Hematopoietic multipotent progenitor cell (in vitro differentiated cells): ENCODE results near the gene GLIPR2. TPM values are rescaled to one million over a fixed set of nuclear protein-coding genes. Genes with fewer than 3 reads are reported as not detected.
A peak's percentile ranks its signal among the peaks of the same experiment; 100 is the strongest.
"Not testable (repeated sequence)": the region's sequence is repeated elsewhere in the genome, so short reads cannot be mapped to it uniquely, and the experiment has no call there.

Source experiments
- DNase-seq, 3 donors: peaks; one replicate each; pipeline ENCODE4 v3.0.0-alpha.2; 2011 to 2015; ENCODE audit warnings: low read depth in 2 of 3, low spot score in 2 of 3
- total RNA-seq: library from RNA; depleted of rRNA; stranded (reverse); fragments of >200 nt; gene quantifications from one replicate; pipeline ENCODE4 v1.2.3, GENCODE V29; 2012

GLIPR2 gene
- total RNA-seq, 1 donor: 38.2 TPM

DNA sequence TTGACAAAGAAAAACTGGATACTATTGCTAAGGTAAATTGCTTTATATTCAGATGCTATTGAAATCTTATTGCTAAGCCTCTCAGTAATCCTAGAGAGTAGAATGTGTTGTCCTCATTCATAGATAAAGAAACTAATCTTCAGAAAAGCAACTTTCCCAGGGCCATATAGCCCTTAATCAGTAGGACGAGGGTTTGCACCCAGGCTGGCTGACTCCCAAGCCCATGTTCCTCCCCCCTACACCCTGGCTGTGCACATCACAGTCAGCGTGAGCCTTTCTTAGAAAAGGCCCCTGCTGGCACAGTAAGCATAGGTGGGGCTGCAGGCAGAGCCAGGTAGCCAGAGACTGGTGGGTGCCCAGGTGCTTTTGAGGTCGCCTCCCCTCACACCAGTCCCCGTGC lies 15.8 kb upstream of the GLIPR2 start:
- DNase-seq: no peak

DNA sequence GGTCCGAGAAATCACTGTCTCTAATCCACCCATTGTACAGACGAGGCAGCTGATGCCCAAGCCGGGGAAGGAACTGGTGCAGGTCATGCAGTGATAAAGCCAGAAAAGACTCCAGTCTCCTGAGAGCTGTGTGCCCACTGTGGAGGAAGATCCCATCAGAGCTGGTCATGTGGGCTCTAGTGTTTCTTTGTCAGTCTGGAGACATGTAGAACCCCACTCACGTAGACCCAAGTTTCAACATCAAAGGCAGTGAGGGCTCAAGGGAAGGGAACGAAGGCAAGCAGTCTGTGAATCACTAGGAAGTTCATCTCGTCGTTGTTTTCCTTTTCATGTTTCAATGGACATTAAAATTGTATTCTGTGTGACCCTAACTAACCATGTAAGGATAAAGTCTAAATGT lies 14.6 kb upstream of the GLIPR2 start:
- no peak for DNase-seq

DNA sequence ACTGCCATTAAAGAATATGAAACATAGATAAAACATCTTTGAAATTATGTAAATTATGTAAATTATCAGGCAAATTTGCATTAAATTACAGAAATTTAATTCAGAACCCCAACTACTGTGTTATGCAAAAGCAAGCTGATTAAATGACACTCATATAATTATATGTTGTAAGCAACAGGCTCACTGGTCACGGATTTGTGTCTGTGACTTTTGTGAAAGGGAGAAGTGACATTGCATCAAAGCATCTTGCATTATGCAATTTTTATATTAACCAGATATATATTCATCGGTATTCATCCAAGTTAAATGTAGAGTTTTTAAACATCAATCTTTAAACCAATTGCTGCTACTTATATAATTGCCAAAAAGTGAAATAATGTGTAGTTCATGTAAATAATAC lies 13.0 kb upstream of the GLIPR2 start:
- no peak for DNase-seq

DNA sequence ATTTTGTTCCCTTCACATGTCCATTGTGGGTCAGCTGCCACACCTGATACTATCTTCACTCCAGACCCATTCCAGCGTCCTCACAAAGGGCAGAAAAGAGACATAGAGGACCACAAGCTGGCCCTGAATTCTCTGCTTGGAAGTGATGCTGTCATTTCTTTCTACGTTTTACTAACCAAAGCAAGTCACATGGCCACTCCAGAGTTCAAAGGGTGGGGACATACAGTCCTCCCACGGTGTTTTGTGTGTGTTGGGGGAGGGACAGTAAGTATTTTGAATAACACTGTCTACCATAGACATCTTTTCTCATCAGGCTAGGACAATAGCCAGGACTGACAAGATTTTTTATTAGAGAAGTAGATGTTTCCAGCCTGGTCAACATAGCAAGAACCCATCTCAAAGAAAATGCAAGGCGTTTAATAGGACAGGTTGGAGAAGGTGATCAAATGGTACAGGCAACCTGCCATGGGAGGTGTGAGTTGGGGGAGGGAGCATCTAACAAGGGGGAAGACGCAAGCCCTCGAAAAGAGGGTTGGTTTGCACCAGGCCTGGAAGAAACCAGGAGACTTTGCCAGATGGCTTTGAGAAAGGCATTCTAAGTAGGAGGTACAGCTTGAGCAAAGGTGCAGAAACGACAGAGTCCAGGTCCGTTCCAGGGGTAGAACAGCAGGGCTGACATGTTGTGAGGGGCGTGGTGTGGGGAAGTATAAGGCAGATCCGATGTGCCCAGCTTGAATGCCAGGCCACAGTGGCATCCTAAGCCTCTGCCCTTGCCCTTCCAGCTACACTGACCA lies 11.3 kb upstream of the GLIPR2 start:
- no peak for DNase-seq

DNA sequence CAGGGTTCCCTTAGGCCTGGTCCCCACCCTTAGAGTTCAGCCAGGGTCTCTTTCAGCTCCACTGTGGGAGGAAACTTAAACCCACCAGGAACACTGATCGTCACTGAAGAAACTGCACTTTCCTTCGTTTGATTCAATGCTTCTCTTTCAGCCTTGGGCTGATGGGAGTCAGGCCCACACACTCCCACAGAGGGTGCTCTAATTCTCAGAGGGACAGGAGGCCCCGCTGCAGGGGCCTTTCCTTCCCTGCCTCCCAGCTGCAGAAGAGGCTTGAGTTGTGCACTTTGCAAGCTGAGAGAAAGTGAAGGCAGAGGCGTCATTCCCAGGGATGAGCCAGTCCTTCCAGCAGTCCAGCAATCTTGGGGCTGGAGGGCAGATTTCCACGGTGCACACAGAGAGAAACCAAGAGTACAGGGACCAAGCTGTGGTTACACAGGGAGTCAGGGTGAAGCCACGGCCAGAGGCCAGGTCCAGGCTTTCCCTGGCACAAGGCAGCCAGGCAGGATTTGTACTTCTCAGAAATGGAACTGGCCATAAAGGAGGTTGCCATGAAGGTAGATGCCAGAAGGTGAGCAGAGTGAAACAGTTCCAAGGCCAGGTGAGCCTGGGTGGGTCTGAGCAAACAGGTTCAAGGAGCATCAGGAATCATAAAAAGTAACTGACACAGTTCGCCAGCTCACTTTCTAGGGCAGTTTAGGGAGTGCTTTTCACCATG lies 10.4 kb upstream of the GLIPR2 start:
- DNase-seq: no peak

DNA sequence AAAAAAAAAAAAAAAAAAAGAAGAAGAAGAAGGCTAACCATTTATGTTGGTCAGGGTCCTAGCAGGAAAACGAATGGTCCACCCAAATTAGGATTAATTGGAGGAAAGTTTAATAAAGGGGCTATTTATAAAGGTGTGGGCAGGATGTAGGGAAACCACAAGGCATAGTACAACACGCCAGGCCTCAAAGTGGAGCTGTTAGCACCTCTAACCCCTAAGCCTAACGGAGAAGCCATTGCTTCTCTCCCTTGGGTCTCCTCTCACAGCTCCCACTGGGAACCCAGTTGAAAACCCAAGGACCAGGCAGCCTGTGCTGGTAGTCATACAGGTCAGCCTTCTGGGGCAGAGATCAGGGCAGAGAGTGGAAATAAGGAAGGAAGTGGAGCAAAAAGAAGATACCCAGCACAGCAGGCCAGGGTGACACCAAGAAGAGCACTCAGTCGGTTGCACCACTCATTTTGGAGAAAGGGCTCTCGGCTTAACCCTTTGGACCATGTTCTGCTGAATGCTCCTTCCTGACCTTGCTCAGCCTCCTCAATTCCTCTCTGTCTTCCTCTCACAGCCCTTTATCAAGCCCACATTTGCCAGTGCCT lies 8.8 kb upstream of the GLIPR2 start:
- no peak for DNase-seq

DNA sequence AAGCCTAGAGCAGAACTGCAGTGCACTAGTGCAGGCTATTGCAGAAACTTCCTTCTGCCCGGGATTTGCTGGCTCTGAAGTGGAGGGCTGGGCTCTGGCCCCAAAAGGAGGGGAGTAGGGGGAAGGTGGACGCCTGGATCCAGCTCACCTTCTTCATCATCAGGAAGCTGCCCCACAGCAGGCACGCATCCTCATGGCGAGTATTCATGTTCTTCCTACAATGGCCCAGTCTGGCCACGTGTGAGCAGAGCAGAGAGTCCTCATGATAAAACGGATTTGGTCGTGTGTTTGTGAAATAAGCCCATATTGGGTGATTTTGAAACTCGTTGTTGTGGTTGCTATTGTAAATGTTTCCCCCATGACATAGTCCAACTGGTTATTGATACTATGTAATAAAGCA lies 8.2 kb upstream of the GLIPR2 start:
- no peak for DNase-seq

DNA sequence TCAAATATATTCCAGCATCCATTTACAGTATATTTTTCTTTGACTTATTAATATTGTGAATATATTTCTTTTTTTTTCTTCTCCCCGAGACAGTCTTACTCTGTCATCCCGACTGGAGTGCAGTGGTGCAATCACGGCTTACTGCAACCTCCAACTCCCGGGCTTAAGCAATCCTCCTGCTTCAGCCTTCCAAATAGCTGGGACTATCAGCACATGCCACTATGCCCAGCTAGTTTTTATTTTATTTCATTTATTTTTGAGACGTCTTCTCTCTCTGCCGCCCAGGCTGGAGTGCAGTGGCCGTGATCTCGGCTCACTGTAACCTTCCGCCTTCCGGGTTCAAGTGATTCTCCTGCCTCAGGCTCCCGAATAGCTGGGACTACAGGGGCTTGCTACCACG lies 7.4 kb upstream of the GLIPR2 start:
- no peak for DNase-seq

DNA sequence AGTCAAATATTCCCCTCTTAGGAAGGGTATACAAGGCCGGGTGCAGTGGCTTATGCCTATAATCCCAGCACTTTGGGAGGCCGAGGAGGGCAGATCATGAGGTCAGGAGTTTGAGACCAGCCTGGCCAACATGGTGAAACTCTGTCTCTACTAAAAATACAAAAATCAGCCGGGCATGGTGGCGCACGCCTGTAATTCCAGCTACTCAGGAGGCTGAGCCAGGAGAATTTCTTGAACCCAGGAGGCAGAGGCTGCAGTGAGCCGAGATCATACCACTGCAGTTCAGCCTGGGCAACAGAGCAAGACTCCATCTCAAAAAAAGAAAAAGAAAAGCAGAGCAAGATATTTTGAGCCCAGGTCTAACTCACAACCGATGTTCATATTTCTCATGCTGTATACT lies 4.9 kb upstream of the GLIPR2 start:
- not testable (repeated sequence) for DNase-seq

DNA sequence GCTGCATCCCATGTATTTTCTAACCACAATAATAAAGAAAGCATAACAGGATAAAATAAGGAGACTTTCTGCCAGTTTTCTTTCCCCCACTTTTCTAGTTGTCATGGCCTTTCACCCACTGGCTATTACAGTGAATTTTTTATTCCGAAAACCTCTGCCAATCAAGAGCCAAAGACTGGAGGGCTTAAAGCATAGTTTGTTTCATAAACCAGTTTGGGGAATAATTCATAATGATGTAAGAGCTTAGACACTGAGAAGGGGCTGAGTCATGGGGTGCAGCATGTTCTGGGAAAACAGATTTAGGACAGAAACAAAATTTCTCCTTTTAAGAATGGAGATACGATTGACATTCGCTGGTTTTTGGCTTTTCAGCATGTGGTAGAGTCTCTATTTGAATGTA lies 4.4 kb upstream of the GLIPR2 start:
- DNase-seq: no peak

DNA sequence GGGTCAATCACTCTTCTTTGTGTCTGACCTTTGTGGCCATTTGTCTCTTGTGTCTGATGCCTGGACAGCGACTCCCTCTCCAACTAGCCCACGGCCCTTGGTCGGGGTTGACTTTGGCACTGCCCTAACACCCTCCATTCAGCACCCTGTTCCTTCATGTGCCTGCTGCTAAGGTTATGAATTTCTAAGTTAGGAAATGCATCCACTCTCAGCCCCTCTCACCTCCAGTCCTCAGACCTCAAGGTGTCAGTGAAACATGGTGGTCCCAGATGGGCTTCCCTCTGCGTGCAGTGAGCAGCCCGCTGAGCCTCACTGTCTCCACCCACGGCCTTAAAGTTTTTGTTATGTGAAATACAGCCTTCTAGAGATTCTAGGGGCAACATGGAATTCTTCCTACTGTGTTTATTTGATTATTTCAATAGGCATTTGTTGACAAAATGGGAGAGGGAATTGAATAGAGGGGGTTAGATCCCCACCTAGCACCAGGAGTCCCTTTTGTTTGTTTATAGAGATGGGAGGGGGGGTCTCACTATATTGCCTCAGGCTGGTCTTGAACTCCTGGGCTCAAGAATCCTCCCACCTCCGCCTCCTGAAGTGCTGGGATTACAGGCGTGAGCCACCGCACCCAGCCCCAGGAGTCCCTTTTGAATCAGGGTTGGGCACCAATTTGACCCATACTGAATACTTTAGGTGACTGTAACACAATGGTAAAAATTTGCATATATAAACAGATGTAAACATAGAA lies 1.6 kb upstream of the GLIPR2 start:
- no peak for DNase-seq

DNA sequence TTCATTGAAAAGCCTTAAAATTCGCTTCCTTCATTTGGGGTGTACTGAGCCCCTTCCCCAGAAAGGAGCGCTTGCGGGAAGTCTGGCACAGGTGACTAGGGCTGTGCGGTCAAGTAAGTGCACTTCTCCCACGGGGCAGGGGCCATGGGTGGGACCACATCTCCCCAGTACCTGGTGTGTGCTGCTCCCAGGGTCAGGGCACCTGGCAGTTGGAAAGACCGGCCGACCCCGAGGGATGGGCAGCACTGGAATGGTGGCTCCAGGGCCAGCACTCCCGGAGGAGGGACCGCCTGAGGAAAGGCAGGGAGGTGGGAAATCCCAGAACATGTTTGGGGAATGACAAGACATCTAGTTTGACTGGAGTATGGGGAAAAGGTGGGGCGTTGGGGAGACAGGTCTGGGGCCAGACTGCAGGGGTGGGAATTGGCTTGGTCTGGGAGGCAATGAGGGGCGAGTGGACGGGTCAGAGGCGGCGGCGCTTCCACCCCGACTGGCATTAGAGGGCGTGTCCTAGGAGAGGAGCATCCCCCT lies 727 bp upstream of the GLIPR2 start:
- no peak for DNase-seq

DNA sequence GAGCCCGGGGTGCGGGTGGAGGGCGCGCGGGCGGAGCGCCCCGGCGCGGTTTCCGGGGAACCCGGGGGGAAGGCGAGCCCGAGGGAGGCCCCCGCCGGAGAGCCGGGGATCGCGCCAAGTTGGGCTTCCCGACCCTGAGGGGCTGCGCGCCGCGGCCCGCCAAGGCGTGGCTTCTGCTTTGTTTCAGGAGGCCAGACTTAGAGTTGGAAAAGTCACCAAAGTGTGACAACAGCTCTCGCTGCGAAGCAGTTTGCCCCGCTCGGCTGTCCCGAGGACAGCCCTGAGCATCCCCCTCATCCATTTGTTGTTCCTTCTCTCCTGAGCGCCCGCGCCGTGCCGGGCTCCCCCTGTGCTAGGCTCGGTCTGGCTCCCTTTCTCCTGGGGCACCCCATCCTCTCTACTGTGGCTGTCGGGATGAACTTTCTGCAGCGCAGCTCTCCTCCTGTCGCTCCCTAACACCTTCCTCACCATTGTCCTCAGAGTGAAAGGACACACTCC lies 410 bp downstream of the GLIPR2 start:
- peak in 1 of 3 donors; percentile 20 for DNase-seq

DNA sequence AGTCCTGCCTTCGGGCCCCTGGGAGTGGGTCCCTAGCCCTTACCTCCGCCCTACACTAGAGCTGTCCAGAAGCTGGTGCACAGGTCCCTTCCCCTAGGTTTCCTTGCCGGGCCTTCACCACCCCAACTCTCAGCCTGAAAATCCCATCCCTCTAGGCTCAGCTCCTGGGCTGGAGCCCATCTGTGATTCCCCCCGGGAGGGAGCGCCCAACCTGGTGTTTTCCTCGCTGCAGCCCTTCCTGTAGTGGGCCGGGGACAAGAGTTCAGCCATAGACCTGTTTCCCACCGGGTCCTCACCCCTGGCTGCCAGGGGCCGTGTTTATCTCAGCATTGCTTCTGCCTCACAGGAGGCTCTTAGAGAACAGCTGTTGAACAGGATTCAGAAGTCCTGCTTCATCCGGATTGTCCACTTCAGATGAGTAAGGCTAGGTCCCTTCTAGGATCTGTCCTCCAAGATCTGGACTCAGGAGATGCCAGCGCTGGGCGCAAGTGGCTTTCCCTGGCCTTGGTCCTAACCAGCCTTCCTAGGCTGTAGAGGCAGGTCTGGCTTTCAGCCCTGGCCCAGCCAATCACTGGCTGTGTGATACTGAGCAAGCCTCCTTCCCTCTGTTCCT lies 965 bp downstream of the GLIPR2 start:
- no peak for DNase-seq

DNA sequence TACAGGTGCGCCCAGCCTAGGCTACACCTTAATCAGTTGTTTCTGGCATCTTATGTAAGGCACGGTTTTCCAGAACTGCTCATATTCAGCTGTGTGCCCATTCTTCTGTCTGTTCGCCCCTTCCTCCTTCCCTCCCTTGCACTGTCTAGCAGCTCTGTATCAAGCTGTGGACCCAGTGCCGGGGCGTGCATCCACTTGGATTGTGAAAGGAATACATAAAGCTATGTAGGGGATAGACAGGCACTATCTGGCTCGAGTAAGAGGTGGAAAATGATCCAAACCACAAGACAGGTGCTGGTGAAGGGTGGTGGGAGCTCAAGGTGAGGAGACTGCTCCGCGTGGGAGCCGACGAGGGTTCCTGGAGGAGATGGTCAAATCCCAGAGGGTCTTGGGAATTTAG lies 2.0 kb downstream of the GLIPR2 start:
- no peak for DNase-seq

DNA sequence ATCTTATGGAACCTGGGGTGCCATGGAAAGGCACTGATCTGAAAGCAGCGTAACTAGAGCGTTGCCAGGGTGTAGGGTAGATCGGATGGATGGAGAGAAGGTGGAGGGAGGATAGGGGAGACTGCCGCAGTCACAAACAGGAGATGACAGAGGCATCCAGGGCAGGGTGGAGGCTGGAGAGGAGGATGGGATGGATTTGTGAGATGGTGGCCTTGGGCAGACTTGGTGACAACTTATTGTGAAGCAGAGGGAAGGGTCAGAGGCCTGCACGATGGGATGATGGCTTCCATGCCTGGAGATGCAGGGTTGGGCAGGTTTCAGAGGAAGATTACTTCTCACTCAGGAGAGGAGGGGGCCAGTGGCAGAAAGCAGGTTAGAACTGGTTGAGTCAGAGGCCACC lies 2.4 kb downstream of the GLIPR2 start:
- no peak for DNase-seq

DNA sequence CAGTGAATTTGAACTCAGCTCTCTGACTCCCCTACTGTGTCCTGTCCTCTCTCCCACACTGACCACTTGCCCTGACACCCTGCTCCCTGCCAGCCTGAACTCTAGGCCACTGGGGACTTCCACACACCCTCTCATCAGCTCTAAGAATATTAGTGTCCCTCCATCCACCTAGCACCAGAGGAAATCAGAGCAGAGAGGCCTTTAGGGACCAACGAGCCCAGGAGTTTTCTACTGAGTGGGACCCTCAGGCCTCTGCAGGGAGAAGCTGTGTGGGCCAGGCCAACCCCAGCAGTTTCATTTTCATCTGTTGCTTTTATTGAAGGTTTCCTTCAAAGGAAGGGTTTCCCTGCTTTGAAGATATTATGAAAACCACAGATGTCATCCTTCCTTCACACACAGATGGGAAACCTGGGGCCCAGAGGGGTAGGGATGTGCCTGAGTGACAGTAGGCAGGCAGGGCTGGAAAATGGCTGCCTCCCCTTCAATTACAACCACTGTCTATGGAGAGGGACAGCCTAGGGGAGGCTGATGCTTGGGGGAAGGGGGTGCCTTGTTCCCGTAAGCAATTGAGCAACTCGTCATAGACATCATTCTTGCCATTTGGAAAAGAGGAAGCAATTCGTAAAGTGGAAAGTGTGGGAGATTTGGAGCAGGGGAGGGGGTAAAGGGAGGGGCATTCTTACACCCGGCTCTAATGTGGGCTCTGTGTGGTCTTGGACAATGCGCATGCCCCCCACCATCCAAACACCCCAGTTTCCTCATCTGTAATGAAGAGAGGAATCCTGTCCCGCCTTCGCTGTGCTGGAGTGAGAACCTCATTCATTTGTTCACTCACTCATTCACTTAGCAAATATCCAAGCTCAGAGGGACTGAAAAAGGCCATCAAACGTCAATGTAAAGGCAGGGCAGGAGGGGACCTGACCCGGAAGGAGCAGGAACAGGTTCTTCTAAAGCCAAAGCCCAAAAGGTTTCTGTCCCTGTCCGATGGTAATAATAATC lies 3.9 kb downstream of the GLIPR2 start:
- peak in 1 of 3 donors; percentile 17 for DNase-seq

DNA sequence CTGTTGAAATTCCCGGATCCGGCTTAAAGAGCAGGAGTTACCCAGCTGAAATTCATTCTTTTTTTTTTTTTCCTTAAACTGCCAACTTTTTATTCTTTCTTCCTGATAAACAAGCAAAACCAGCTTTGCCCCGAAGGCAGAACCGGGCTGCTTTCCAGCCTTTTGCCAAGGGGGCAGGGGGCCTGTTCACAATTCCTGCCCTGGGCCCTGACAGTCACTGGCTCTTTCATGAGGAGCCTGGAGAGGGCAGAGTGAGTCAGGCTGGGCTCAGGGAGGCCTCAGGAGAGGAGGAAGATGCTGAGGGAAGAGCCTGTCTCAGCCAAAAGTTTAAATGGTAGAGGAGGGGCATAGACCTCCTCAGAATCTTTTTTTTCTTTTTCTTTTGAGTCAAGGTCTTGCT lies 4.8 kb downstream of the GLIPR2 start:
- DNase-seq: no peak

DNA sequence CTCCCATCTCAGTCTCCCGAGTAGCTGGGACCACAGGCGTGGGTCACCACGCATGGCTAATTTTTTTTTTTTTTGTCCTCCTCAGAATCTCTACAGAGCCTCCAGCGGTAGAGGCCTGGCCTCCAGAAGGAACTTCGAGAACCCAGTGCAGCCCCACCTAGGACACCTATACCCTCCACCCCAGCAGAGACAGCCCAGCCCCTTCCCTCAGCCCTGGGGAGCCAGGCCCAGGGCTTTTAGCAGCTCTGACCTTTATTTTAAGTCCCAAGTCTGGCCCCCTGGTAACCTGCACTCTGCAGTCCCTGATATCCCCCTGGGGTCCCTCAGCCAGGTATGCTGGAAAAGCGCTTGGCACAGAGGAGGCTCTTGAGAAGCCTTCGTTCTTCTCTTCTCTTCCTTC lies 5.2 kb downstream of the GLIPR2 start:
- DNase-seq: no peak
